Pancreas (tissue), 10 donors: ENCODE data around the gene RAB34. TPM values are rescaled to one million over a fixed set of nuclear protein-coding genes. Genes with fewer than 3 reads are reported as not detected.
A peak's percentile ranks its signal among the peaks of the same experiment; 100 is the strongest.
"Not testable (repeated sequence)": the region's sequence is repeated elsewhere in the genome, so short reads cannot be mapped to it uniquely, and the experiment has no call there.

Experiments
- ATAC-seq, 4 donors: fragments of 200-7000 bp; cut with Tn5 transposase; one replicate each; pipeline versions ENCODE4 v1.8.0 to v1.9.1; 2020; ENCODE audit warnings: mild to moderate bottlenecking in 4 of 4, moderate library complexity in 4 of 4
- DNase-seq, 6 donors: peaks; one replicate each; pipeline ENCODE4 v3.0.0-alpha.2; 2020
- FAIRE-seq: peaks from 2 replicates; lab custom pipeline; 2012; peaks lifted over from hg19 to GRCh38; lab: Jason Lieb, UNC
- H3K27ac ChIP-seq, 4 donors: fragments of 200-600 bp; sonication (generic); 1 replicate in 3 of 4; 2 replicates in 1 of 4; pipeline versions ENCODE4 v1.5.0 to v1.8.0; 2020
- H3K27me3 ChIP-seq, 4 donors: fragments of 200-600 bp; one replicate each; pipeline ENCODE4 v1.8.0; 2021
- H3K36me3 ChIP-seq, 3 donors: fragments of 200-600 bp; sonication (generic) in 1 of 3; one replicate each; pipeline versions ENCODE4 v1.5.0 to v1.8.0; 2020 to 2021
- H3K4me1 ChIP-seq, 3 donors: fragments of 200-600 bp; one replicate each; pipeline ENCODE4 v1.8.0; 2021
- H3K4me3 ChIP-seq, 4 donors: fragments of 200-600 bp; sonication (generic) in 2 of 4; one replicate each; pipeline versions ENCODE4 v1.5.0 to v1.8.0; 2020 to 2021
- H3K9me3 ChIP-seq, 4 donors: fragments of 200-600 bp; one replicate each; pipeline ENCODE4 v1.8.0; 2021
- CTCF ChIP-seq, 4 donors: fragments of 200-600 bp; sonication (generic) in 3 of 4; IDR thresholded peaks; one replicate each; pipeline versions ENCODE4 v1.5.0 to v1.8.0; 2021; ENCODE audit warnings: antibody characterized with exemption in 4 of 4
- WGBS, 2 donors: extraction: QIAGEN DNeasy Blood & Tissue Kit; methylation state at CpG; one replicate each; pipeline ENCODE4 v1.1.7; 2013; 5-methylcytosine and 5-hydroxymethylcytosine counted together
- intact Hi-C, 3 donors: fragments of 100-400 bp; cut with DNase I; formaldehyde crosslinking; loops; one replicate each; pipeline versions ENCODE4 v1.11.1 to v1.14.2; 2022
- polyA plus RNA-seq, 2 donors: library from polyadenylated mRNA; stranded (reverse); fragments of 200-250 nt; gene quantifications; one replicate each; pipeline ENCODE4 v1.2.3, GENCODE V29; 2013
- total RNA-seq, 6 donors: library from RNA; stranded (reverse); fragmentation: NEBNext Ultra II Directional in 4 of 6; extraction: Animal tissue kit (Norgen Biotek cat#: 25700) in 4 of 6; gene quantifications; one replicate each; pipeline versions ENCODE4 v1.2.1 to v1.2.4, GENCODE V29; 2021 to 2023
- donor health status: healthy with polysubstance abuse.
- donor health status: DM: no; HTN: no; CAD: no; lungs with moderate emphysema.
- donor health status: DM: no; HTN: no; CAD: no.
- donor health status: control.
- donor health status: control.
- donor health status: Bipolar disorder and iron deficiency.
- donor health status: DM: yes; HTN: yes; CAD: no.
- donor health status: DM: no; HTN: no; CAD: no.
- donor health status: DM: no; HTN: no; CAD: no.
- donor health status: DM: yes; HTN: yes; CAD: no.

Gene RAB34
- total and polyA plus RNA-seq, 8 donors: 0.94 to 17.7 (median 7.1) TPM

DNA sequence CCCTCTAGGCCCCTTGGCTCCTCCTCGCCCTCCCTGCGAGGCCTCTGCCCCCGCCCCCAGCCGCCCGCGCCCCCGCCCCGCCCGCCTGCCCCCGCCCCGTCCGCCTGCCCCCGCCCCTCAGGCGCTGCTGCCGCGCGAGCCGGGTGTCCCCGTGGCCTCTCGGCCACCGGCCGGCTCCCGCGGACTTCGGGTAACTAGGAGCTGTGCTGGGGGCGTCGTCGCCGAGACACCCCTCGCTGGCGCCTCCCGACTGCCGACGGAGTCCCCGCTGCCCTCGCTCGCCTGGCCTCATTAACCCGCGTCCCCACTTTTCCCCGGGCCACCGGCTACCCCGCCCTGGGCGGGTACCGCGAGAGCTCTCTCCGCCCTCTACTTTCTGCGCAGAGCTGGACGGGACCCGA is 8.6 kb upstream of the RAB34 start, which contains the start of gene TLCD1:
Gene TLCD1 (minus strand): TSS at position 8 of the 401 bp plus-strand sequence. CDS start 136 bp downstream, outside the sequence.
- TF ChIP-seq CTCF (IDR thresholded peaks at IDR 0.05): no peak
- peak within 1 kb of the TSS; percentile 25 to 84 (median 68) for H3K4me3 ChIP-seq
- intact Hi-C loops: no loop called here
- H3K4me1 ChIP-seq: peaks cover 8 to 28% (median 12%) of the 10 kb centered on the region in 3 donors
- no peaks in the 10 kb centered on the region for H3K9me3 ChIP-seq
- no peaks in the 10 kb centered on the region for H3K27me3 ChIP-seq
- 0 to 1% methylated on average over 4 to 49 of the region's 49 CpGs for WGBS, 2 donors
- ATAC-seq (peak; percentile 36 to 47 (median 43)), DNase-seq (peak in 5 of 6 donors; percentile 69 to 85 (median 77)), FAIRE-seq (no peak)
- peaks cover 0 to 31% (median 23%) of the 10 kb centered on the region in 3 donors for H3K36me3 ChIP-seq
- H3K27ac ChIP-seq: peak within 1 kb of the TSS; percentile 93 to 99 (median 97)

- Histone ChIP-seq H3K4me1 (peaks cover 11 to 33% (median 17%) of the 10 kb centered on the region in 3 donors), H3K9me3 (no peaks in the 10 kb centered on the region), H3K4me3 (peak overlapping the region; percentile 25 to 84 (median 52)), H3K36me3 (peaks cover 0 to 33% (median 23%) of the 10 kb centered on the region in 3 donors), H3K27me3 (no peaks in the 10 kb centered on the region), H3K27ac (peak overlapping the region; percentile 35 to 99 (median 84))
- no peak for TF ChIP-seq CTCF (IDR thresholded peaks at IDR 0.05)
- DNase-seq (peak in 3 of 6 donors; percentile 75 to 91 (median 76)), ATAC-seq (peak; percentile 1 to 24 (median 5)), FAIRE-seq (no peak)
- 0 to 1% methylated on average over 35 to 45 of the region's 45 CpGs for WGBS, 2 donors
- intact Hi-C loops: no loop called here
Measured at GRCh38 chr17:28725660-28726225, 8.1 kb upstream of the RAB34 start.

DNA sequence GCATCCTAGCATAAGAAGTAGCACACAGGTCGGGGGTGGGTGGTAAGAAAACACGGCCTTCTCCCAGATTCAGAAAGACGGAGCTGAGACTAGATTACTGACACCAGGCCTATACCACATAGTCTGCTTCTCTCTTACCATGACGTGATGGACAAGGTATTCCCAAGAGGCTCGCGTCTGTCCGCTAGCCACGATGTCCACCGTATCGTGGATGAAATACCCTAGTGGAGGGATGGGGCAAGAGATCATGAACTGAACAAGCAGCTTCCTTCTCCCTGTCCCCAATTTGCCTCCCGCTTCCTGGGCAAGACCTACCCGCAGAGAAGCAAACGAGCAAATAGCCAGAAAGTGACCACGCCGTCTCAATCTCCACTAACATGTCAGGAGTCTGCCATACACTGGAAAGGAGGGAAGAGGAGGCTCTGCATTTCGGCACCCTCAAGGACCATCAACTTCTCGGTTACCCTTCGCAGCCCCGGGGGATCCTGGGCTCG is 7.5 kb upstream of the RAB34 start:
- peak overlapping the region; percentile 25 to 84 (median 52) for H3K4me3 ChIP-seq
- intact Hi-C loops: no loop called here
- peaks cover 11 to 33% (median 18%) of the 10 kb centered on the region in 3 donors for H3K4me1 ChIP-seq
- no peaks in the 10 kb centered on the region for H3K9me3 ChIP-seq
- ATAC-seq: no peak
- FAIRE-seq: no peak
- DNase-seq: peak in 2 of 6 donors; percentile 27 to 34
- H3K36me3 ChIP-seq: peaks cover 0 to 33% (median 23%) of the 10 kb centered on the region in 3 donors
- no peak for TF ChIP-seq CTCF (IDR thresholded peaks at IDR 0.05)
- no peaks in the 10 kb centered on the region for H3K27me3 ChIP-seq
- WGBS, 2 donors: 18 to 21% methylated on average over 20 of the region's 20 CpGs
- peak overlapping the region in 3 of 4 donors; percentile 68 to 99 (median 99) for H3K27ac ChIP-seq

DNA sequence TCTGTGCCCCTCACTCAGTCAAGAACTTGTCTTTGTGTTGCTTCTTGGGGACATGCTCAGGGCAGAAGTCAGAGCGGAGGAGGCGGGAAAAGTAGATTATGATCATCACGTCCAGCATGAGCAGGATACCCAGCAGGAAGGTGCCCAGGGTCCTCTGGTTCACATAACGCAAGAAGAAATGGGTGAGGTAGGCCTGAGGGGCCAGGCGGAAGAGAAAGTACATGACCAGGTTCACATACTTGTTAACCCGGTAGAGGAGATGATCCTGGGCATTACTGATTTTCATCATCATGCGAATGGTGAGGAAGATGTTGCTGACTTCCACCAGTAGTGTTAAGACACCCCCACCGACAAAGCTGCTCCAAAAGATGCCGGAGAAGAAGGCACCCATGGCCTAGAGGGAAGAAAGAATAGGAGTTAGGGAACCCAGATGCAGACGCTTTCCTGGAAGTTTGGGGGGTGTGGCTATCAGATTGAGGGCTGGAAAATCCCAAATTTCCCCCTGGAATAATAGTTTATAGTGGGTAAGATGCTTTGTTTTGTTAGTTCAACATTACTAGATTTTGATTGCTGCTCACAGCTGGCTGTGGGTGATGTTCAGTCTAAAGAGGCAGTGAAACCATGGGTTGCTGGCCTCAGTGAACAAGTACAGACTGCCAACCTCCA is 7.0 kb upstream of the RAB34 start:
- ATAC-seq: no peak
- Histone ChIP-seq H3K4me1 (peaks cover 11 to 33% (median 18%) of the 10 kb centered on the region in 3 donors), H3K4me3 (peak overlapping the region in 1 of 4 donors; percentile 84), H3K27ac (no peak overlapping the region), H3K9me3 (no peaks in the 10 kb centered on the region), H3K27me3 (no peaks in the 10 kb centered on the region), H3K36me3 (peaks cover 0 to 33% (median 23%) of the 10 kb centered on the region in 3 donors)
- 82 to 85% methylated on average over 10 of the region's 10 CpGs for WGBS, 2 donors
- intact Hi-C loops: loop anchor here in 1 of 3 donors (5.0 kb wide), 1 partner anchor 33 kb away; no protein-coding TSS in a partner anchor
- no peak for FAIRE-seq
- TF ChIP-seq CTCF (IDR thresholded peaks at IDR 0.05): no peak
- DNase-seq: peak in 1 of 6 donors; percentile 16

- intact Hi-C loops: loop anchor here in 1 of 3 donors (5.0 kb wide), 1 partner anchor 33 kb away; no protein-coding TSS in a partner anchor
- not testable (repeated sequence) for H3K4me3 ChIP-seq
Measured at GRCh38 chr17:28723836-28724499, 6.3 kb upstream of the RAB34 start.

More at GRCh38 chr17:28723836-28724499, 6.3 kb upstream of the RAB34 start:
- DNase-seq, H3K27me3 ChIP-seq, H3K27ac ChIP-seq, ATAC-seq, FAIRE-seq, H3K9me3 ChIP-seq: not testable (repeated sequence)
- WGBS, 2 donors: 76% methylated on average over 4 of the region's 4 CpGs
- H3K36me3 ChIP-seq: peaks cover 0 to 33% (median 23%) of the 10 kb centered on the region in 3 donors
- H3K4me1 ChIP-seq: peaks cover 11 to 30% (median 18%) of the 10 kb centered on the region in 3 donors
